Testis (tissue), 2 donors: ENCODE data around the gene LCK.

Experiments used
- CTCF ChIP-seq, 3 experiments: fragments of 450-650 bp in 2 of 3; fragments of 200-600 bp in 1 of 3; sonication (generic) in 1 of 3; IDR thresholded peaks; one replicate each; pipeline ENCODE4 v1.5.1; 2016 to 2019; ENCODE audit warnings: antibody characterized with exemption in 3 of 3, mild to moderate bottlenecking in 2 of 3, moderate library complexity in 1 of 3
- POLR2A ChIP-seq: fragments of 450-650 bp; IDR thresholded peaks from one replicate; pipeline ENCODE4 v1.6.1; 2017; ENCODE audit warnings: antibody characterized with exemption, mild to moderate bottlenecking, moderate library complexity

DNA sequence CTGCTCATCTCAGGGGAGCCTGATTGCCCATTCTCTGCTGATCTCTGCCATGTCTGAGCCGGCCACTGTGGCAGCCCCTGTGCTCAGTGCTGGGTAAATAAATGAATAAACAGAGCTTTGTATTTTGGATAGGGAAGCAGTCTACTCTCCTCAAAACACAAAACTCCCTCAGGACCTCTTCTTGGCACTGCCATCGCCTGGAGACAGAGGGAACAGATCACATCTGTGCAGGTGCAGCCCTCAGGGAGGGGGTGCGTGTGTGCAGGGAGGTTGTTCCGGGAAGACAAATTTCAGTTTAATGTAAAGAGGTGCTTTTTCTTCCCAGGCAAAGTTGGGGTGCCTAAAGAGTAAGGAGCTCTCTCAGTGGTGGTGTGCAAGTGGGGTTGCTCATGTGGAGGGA is 11.7 kb upstream of the LCK start:
- no peak for TF ChIP-seq CTCF (IDR thresholded peaks at IDR 0.05)
- TF ChIP-seq POLR2A: no peak
